DND-41 (cell line): ENCODE measurements around the gene SND1.

Source experiments
- ATAC-seq: fragments of 200-7000 bp; cut with Tn5 transposase; 3 replicates; pipeline ENCODE4 v1.9.1; 2021; ENCODE audit warnings: low read depth; ENCODE audit not compliant: insufficient read depth
- DNase-seq: peaks from one replicate; pipeline ENCODE4 v3.0.0-alpha.2; 2020
- H2AFZ ChIP-seq: 2 replicates; pipeline ENCODE4 v1.6.0; 2012; ENCODE audit warnings: low read depth, low read length
- H3K27ac ChIP-seq: 2 replicates; pipeline ENCODE4 v1.5.1; 2012; ENCODE audit warnings: low read length, inconsistent platforms
- H3K27me3 ChIP-seq: fragments of 200-600 bp; sonication (generic); 2 replicates; pipeline ENCODE4 v1.6.0; 2012; ENCODE audit warnings: low read length, mild to moderate bottlenecking, inconsistent platforms; ENCODE audit not compliant: insufficient read depth, poor library complexity
- H3K36me3 ChIP-seq: 2 replicates; pipeline ENCODE4 v1.5.1; 2012; ENCODE audit warnings: low read length, inconsistent platforms; ENCODE audit not compliant: insufficient read depth
- H3K4me1 ChIP-seq: 2 replicates; pipeline ENCODE4 v1.5.1; 2012; ENCODE audit warnings: mild to moderate bottlenecking, low read length; ENCODE audit not compliant: insufficient read depth
- H3K4me2 ChIP-seq: 2 replicates; pipeline ENCODE4 v1.6.0; 2012; ENCODE audit warnings: mild to moderate bottlenecking, moderate library complexity, low read length, inconsistent platforms; ENCODE audit not compliant: insufficient read depth
- H3K4me3 ChIP-seq, 2 experiments: fragments of 200-600 bp in 1 of 2; shearing (Covaris generic) in 1 of 2; 2 replicates each; pipeline ENCODE4 v1.5.1; 2012 to 2016; ENCODE audit warnings: inconsistent platforms in 2 of 2, low read length in 2 of 2, mild to moderate bottlenecking in 2 of 2, low read depth in 1 of 2, moderate library complexity in 1 of 2
- H3K79me2 ChIP-seq: 2 replicates; pipeline ENCODE4 v1.6.0; 2012; ENCODE audit warnings: low read length, inconsistent platforms; ENCODE audit not compliant: insufficient read depth
- H3K9ac ChIP-seq: 2 replicates; pipeline ENCODE4 v1.6.0; 2012; ENCODE audit warnings: low read depth, mild to moderate bottlenecking, inconsistent platforms, low read length, moderate library complexity
- H3K9me3 ChIP-seq: 2 replicates; pipeline ENCODE4 v1.5.1; 2012; ENCODE audit warnings: low read length, moderate library complexity, mild to moderate bottlenecking, inconsistent platforms; ENCODE audit not compliant: insufficient read depth, severe bottlenecking
- H4K20me1 ChIP-seq: 2 replicates; pipeline ENCODE4 v1.6.0; 2012; ENCODE audit warnings: low read length; ENCODE audit not compliant: insufficient read depth
- CTCF ChIP-seq: IDR thresholded peaks from 2 replicates; pipeline ENCODE4 v1.5.1; 2012; ENCODE audit warnings: borderline replicate concordance, low read length, moderate library complexity, mild to moderate bottlenecking; ENCODE audit not compliant: poor library complexity, severe bottlenecking; ENCODE audit errors: extremely low read depth
- EZH2 ChIP-seq: IDR thresholded peaks from 3 replicates; pipeline ENCODE4 v1.6.1; 2012; ENCODE audit warnings: borderline replicate concordance, low read depth, mild to moderate bottlenecking, moderate library complexity, low read length, inconsistent platforms; ENCODE audit not compliant: severe bottlenecking

The SND1 gene

DNA sequence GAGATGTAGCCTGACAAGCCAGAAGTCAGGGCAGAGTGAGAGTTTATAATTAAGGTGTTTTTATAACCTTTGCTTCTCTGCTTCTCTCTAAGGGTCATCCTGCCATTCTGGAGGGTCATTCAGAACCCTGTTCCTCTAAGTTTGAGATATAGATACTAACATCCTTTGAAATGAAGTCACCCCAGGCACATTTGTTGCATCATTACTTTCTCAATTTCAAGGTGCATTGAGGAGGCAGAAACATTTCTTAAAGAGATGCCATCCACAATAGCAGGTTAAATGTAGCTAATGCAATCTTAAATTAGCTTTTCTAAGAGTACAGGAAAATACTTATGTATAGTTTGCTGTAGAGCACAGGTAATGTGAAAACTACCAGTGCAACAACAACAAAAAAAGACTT lies 272.9 kb downstream of the SND1 start:
- 0 out of 2 replicates have a peak, but pooled peaks cover 2% of the 10 kb centered on the region for H4K20me1 ChIP-seq
- H3K27ac ChIP-seq = no peak overlapping the region
- DNase-seq (no peak), ATAC-seq (no peak)
- no peak overlapping the region for H3K4me3 ChIP-seq
- H3K4me2 ChIP-seq = no peak overlapping the region
- no peak overlapping the region for H3K9ac ChIP-seq
- no peak overlapping the region for H2AFZ ChIP-seq
- no peaks in the 10 kb centered on the region for H3K79me2 ChIP-seq
- TF ChIP-seq EZH2 (no peak), CTCF (no peak)
- H3K27me3 ChIP-seq = no peaks in the 10 kb centered on the region
- peaks cover 11% of the 10 kb centered on the region for H3K36me3 ChIP-seq
- no peaks in the 10 kb centered on the region for H3K9me3 ChIP-seq
- H3K4me1 ChIP-seq = no peaks in the 10 kb centered on the region

DNA sequence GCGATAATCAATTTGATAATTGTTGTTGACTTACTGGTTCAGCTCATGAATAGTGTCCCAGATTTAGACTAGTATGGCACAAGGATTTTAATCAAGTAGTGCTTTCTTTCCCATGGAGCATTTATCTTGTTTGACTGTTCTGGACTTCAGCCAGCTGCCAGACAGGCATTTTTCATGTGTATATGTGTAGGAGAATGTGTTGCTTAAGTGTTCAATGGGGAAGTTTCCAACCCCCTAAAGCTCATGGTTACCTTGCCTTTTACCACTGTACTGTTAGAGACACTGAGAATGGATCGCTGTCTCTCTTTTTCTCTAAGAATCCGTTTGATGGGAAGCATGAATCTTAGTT lies 275.3 kb downstream of the SND1 start:
- TF ChIP-seq CTCF (no peak), EZH2 (no peak)
- no peak overlapping the region for H3K27ac ChIP-seq
- no peak overlapping the region for H3K4me3 ChIP-seq
- DNase-seq (no peak), ATAC-seq (no peak)
- H3K79me2 ChIP-seq = no peaks in the 10 kb centered on the region
- H3K4me1 ChIP-seq = no peaks in the 10 kb centered on the region
- H3K27me3 ChIP-seq = no peaks in the 10 kb centered on the region
- H4K20me1 ChIP-seq = 0 out of 2 replicates have a peak, but pooled peaks cover 2% of the 10 kb centered on the region
- peaks cover 33% of the 10 kb centered on the region for H3K36me3 ChIP-seq
- no peak overlapping the region for H3K4me2 ChIP-seq
- H3K9ac ChIP-seq = no peak overlapping the region
- H2AFZ ChIP-seq = no peak overlapping the region
- H3K9me3 ChIP-seq = no peaks in the 10 kb centered on the region

- Histone ChIP-seq H3K4me1 (no peaks in the 10 kb centered on the region), H2AFZ (no peak overlapping the region), H4K20me1 (no peaks in the 10 kb centered on the region), H3K4me3 (no peak overlapping the region), H3K9ac (no peak overlapping the region), H3K9me3 (no peaks in the 10 kb centered on the region), H3K27ac (no peak overlapping the region), H3K4me2 (no peak overlapping the region), H3K79me2 (no peaks in the 10 kb centered on the region), H3K36me3 (peaks cover 33% of the 10 kb centered on the region), H3K27me3 (no peaks in the 10 kb centered on the region)
- TF ChIP-seq EZH2 (no peak), CTCF (no peak)
- ATAC-seq (no peak), DNase-seq (no peak)
Measured at GRCh38 chr7:127928222-127928621, 276.2 kb downstream of the SND1 start.

DNA sequence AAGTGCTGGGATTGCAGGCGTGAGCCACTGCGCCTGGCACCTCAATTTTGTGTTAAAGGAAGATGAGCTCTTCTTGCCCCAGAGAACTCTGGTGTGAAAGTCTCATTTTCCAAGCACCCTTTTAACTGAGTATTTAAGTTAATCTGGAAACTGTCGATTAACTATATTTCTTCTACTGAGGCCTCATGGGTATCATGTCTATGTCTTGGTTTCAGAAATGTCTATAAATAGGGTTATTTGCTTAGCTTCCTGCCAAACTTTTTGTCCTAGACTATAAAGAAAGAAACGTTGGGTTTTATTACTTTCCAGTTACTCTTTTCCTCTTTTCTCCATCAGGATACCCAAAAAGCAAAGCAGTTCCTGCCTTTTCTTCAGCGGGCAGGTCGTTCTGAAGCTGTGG lies 276.9 kb downstream of the SND1 start:
- DNase-seq (no peak), ATAC-seq (no peak)
- H3K36me3 ChIP-seq = peaks cover 38% of the 10 kb centered on the region
- TF ChIP-seq CTCF (no peak), EZH2 (no peak)
- no peaks in the 10 kb centered on the region for H3K27me3 ChIP-seq
- H3K4me1 ChIP-seq = no peaks in the 10 kb centered on the region
- no peak overlapping the region for H3K9ac ChIP-seq
- no peak overlapping the region for H3K4me2 ChIP-seq
- no peaks in the 10 kb centered on the region for H3K79me2 ChIP-seq
- no peak overlapping the region for H3K4me3 ChIP-seq
- no peaks in the 10 kb centered on the region for H4K20me1 ChIP-seq
- no peak overlapping the region for H3K27ac ChIP-seq
- H2AFZ ChIP-seq = no peak overlapping the region
- no peaks in the 10 kb centered on the region for H3K9me3 ChIP-seq
